ENCODE results near the gene MNT.

DNA sequence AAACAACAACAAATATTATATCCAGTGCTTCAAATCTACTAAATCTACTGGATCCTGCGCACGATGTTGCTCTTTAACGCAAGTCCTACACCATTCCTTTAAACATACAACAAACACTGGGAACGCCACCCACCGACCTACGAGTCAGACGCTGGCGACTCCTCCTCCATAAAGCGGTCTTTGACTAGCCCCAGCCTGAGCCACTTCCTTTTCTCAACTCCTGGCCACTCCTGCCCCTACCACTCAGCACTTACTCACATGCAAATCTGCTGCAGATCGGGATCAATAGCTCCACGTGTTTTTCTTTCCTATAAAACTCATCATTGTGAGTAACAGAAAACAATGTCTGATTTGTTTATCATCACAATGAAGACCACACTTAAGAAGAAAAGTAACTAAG lies 32.8 kb upstream of the MNT start:
- TF ChIP-seq CTCF (IDR thresholded peaks at IDR 0.05) (no peak), POLR2A (IDR thresholded peaks at IDR 0.05; ENCODE audit: low read length) (no peak), CHD2 (IDR thresholded peaks at IDR 0.05; ENCODE audit: low read length, partially characterized antibody) (no peak), REST (IDR thresholded peaks at IDR 0.05) (no peak), EHF (CRISPR knock-in tag; IDR thresholded peaks at IDR 0.05) (no peak), EP300 (IDR thresholded peaks at IDR 0.05) (no peak), USF2 (IDR thresholded peaks at IDR 0.05) (no peak)
- TF ChIP-seq, protein P1, sequence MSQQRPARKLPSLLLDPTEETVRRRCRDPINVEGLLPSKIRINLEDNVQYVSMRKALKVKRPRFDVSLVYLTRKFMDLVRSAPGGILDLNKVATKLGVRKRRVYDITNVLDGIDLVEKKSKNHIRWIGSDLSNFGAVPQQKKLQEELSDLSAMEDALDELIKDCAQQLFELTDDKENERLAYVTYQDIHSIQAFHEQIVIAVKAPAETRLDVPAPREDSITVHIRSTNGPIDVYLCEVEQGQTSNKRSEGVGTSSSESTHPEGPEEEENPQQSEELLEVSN (IDR thresholded peaks at IDR 0.05; ENCODE audit: borderline replicate concordance, low read depth): no peak
